Left ventricle myocardium inferior (tissue), 1 donor: ENCODE measurements around the gene MED12L. TPM values are rescaled to one million over a fixed set of nuclear protein-coding genes. Genes with fewer than 3 reads are reported as not detected.

Experiments
- DNase-seq: peaks from one replicate; pipeline ENCODE4 v3.0.0-alpha.2; 2020
- H3K27ac ChIP-seq: fragments of 200-600 bp; replicated peaks from 2 replicates; pipeline ENCODE4 v1.8.0; 2021
- H3K27me3 ChIP-seq: fragments of 200-600 bp; 2 replicates; pipeline ENCODE4 v1.8.0; 2021; ENCODE audit warnings: low read depth
- H3K36me3 ChIP-seq: fragments of 200-600 bp; 2 replicates; pipeline ENCODE4 v1.8.0; 2021
- H3K4me1 ChIP-seq: fragments of 200-600 bp; 2 replicates; pipeline ENCODE4 v1.8.0; 2021
- H3K4me3 ChIP-seq: fragments of 200-600 bp; 2 replicates; pipeline ENCODE4 v1.8.0; 2021; ENCODE audit warnings: mild to moderate bottlenecking, moderate library complexity
- H3K9me3 ChIP-seq: fragments of 200-600 bp; replicated peaks from 2 replicates; pipeline ENCODE4 v1.8.0; 2021
- CTCF ChIP-seq: fragments of 200-600 bp; IDR thresholded peaks from 2 replicates; pipeline ENCODE4 v1.8.0; 2021; ENCODE audit warnings: antibody characterized with exemption, mild to moderate bottlenecking, borderline replicate concordance
- intact Hi-C: fragments of 100-400 bp; cut with micrococcal nuclease; formaldehyde crosslinking; loops from one replicate; pipeline ENCODE4 v1.11.0; 2022
- total RNA-seq: library from RNA; stranded (reverse); fragmentation: NEBNext Ultra II Directional; extraction: Animal tissue kit (Norgen Biotek cat#: 25700); gene quantifications from one replicate; pipeline ENCODE4 v1.2.1, GENCODE V29; 2021
- donor health status: DM: no; HTN: yes; CAD: no; lungs with severe emphysema.

Gene MED12L
- total RNA-seq, 1 donor from 2014 or later: 0.82 TPM

- Histone ChIP-seq H3K4me3 (no peak overlapping the region), H3K27me3 (no peaks in the 10 kb centered on the region), H3K27ac (no peak overlapping the region), H3K36me3 (no peaks in the 10 kb centered on the region), H3K9me3 (no peaks in the 10 kb centered on the region), H3K4me1 (no peaks in the 10 kb centered on the region)
- TF ChIP-seq CTCF: no peak
- DNase-seq: no peak
- intact Hi-C loops: no loop called here
Measured at GRCh38 chr3:151425627-151426340, 340.3 kb downstream of the MED12L start.

DNA sequence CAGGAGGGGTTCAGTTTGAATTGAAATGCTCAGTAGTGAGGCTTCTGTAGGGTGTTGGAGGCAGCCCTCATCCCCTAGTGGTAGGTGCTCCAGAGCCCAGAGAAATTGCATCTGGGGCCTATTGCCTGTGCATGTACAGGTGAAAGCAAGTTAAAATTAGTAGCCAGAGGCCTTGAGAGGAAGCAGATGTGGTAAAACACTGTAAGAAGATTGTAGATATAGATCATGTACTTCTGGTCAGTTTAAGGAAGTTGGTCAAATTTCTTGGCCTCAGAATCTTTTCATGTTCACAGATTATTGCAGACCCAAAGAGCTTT is 340.8 kb downstream of the MED12L start:
- H3K4me1 ChIP-seq: no peaks in the 10 kb centered on the region

DNA sequence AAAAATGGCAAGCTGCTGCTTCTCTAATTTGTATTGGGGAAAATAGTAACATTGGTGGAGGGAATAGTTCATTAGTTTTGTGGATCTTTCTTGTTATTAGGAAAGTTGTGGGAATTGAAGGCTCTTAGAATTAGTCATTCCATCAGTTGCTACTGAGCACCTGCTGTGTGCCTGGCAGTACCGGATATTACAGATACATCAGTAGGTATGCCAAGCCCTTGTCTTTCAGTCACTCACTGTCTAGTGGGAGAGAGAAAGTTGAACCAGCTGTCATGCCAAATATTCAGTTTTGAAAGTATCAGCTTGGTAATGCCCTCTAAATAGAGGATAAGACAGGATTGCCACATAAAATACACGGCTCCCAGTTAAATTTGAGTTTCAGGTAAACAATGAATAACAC is 342.9 kb downstream of the MED12L start:
- no peak overlapping the region for H3K27ac ChIP-seq
- intact Hi-C loops: no loop called here
- no peaks in the 10 kb centered on the region for H3K27me3 ChIP-seq
- no peak for DNase-seq
- no peaks in the 10 kb centered on the region for H3K4me1 ChIP-seq
- H3K4me3 ChIP-seq: no peak overlapping the region
- no peaks in the 10 kb centered on the region for H3K36me3 ChIP-seq
- no peak for TF ChIP-seq CTCF
- H3K9me3 ChIP-seq: no peaks in the 10 kb centered on the region

More for the DNA sequence above, 340.8 kb downstream of the MED12L start:
- TF ChIP-seq CTCF: no peak
- H3K27ac ChIP-seq: no peak overlapping the region
- no peak for DNase-seq
- H3K27me3 ChIP-seq: no peaks in the 10 kb centered on the region
- H3K9me3 ChIP-seq: no peaks in the 10 kb centered on the region
- no peaks in the 10 kb centered on the region for H3K36me3 ChIP-seq
- no peak overlapping the region for H3K4me3 ChIP-seq
- intact Hi-C loops: no loop called here

DNA sequence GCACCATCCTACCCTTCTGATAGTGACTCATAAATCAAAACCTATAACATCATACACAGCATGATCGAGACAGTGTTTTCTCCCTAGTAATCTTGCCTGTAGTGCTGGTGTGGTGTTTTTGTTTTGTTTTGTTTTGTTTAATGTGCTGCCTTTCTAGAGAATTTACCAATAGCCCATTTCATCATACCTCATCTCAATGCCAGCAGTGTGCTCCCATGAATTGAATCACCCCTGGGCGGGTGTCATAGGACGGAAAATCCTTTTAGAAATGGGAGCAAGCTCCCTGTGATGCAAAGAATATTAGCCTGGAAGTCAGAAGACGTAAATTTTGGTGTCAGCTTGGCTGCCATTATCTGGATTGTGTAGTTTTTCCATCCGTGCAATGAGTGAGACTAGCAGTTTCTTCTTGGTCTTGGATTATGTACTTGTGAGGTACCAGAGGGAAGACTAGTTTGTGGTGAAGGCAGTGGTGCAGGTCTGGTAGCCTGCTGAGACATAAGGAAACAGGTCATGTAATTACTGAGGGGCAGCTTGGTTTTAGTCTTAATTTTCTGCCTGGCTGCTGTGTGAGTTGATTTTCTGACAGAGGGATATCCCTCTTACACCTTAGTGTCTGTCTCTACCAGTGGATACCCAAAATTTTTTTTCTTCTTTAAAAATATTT is 345.5 kb downstream of the MED12L start:
- H3K36me3 ChIP-seq: no peaks in the 10 kb centered on the region
- H3K27me3 ChIP-seq: no peaks in the 10 kb centered on the region
- no peak for TF ChIP-seq CTCF
- H3K4me1 ChIP-seq: no peaks in the 10 kb centered on the region
- H3K27ac ChIP-seq: no peak overlapping the region
- H3K9me3 ChIP-seq: no peaks in the 10 kb centered on the region
- DNase-seq: no peak
- intact Hi-C loops: no loop called here
- H3K4me3 ChIP-seq: no peak overlapping the region

DNA sequence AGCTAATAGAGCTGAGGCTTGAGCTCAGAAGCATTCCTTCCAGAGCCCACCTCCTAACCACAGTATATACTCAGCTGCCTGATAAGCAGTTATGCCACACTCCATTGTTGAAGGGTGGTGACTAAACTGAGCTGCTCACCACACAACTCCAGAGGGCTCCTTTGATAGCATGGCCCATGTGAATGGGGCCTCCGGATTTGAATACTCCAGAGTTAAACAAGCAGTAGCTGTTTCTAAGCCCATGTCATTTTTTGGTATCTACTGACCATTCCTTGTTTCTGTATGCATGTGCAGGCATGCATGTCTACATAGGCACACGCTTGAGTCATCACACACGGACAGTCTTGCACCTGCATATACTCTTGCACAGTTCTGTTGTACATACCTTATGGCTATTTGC is 346.5 kb downstream of the MED12L start:
- no peak overlapping the region for H3K27ac ChIP-seq
- TF ChIP-seq CTCF: no peak
- H3K9me3 ChIP-seq: no peaks in the 10 kb centered on the region
- intact Hi-C loops: no loop called here
- no peaks in the 10 kb centered on the region for H3K27me3 ChIP-seq
- no peak overlapping the region for H3K4me3 ChIP-seq
- H3K36me3 ChIP-seq: no peaks in the 10 kb centered on the region
- no peak for DNase-seq
- no peaks in the 10 kb centered on the region for H3K4me1 ChIP-seq
